K562 treated with DMSO at 1 percent for 4 hours (cell line): ENCODE data around the gene ARRDC4. TPM values are rescaled to one million over a fixed set of nuclear protein-coding genes. Genes with fewer than 3 reads are reported as not detected.

ENCODE experiments used
- total RNA-seq: library from RNA; unstranded; fragments of 300-600 nt; gene quantifications from 2 replicates; pipeline ENCODE4 v1.2.3, GENCODE V29; 2022; ENCODE audit not compliant: insufficient read depth

The ARRDC4 gene, protein sequence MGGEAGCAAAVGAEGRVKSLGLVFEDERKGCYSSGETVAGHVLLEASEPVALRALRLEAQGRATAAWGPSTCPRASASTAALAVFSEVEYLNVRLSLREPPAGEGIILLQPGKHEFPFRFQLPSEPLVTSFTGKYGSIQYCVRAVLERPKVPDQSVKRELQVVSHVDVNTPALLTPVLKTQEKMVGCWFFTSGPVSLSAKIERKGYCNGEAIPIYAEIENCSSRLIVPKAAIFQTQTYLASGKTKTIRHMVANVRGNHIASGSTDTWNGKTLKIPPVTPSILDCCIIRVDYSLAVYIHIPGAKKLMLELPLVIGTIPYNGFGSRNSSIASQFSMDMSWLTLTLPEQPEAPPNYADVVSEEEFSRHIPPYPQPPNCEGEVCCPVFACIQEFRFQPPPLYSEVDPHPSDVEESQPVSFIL
- 34.7 and 38.6 TPM in 2 replicates for total RNA-seq

DNA sequence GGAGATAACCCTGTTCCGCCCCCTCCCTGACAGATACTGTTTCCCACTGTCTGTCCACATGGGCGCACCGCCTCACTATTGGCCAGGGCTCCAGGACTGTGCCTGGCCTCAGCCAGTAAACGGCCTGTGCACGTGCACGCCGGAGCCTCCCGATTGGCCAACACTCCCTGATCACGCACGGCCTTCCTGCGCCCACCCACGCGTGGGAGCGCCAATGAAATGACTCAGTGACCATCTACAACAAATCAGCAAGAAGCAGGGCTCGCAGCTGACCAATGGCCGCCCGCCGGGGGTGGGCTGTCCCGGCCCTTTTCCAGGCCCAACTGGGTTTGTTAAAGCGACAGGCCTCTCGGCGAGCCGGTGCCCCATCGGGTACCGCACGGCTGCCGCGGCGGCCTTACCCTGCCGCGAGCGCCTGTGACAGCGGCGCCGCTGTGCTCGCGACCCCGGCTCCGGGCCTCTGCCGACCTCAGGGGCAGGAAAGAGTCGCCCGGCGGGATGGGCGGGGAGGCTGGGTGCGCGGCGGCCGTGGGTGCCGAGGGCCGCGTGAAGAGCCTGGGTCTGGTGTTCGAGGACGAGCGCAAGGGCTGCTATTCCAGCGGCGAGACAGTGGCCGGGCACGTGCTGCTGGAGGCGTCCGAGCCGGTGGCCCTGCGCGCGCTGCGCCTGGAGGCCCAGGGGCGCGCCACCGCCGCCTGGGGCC is at the start of gene ARRDC4:
ARRDC4 (plus strand) TSS at position 340 of the 703 bp plus-strand sequence; CDS start at position 499, 159 bp downstream.

